HCT116 (cell line): ENCODE measurements around the gene SERTAD4.

Experiments used
- JUND ChIP-seq: IDR thresholded peaks from 2 replicates; pipeline ENCODE4 v1.6.1; 2012
- RAD21 ChIP-seq: IDR thresholded peaks from 2 replicates; pipeline ENCODE4 v1.6.1; 2012; ENCODE audit warnings: low read depth, mild to moderate bottlenecking
- SP1 ChIP-seq: IDR thresholded peaks from 2 replicates; pipeline ENCODE4 v1.6.1; 2012; ENCODE audit warnings: low read depth
- TF ChIP-seq, protein P1 (sequence below): IDR thresholded peaks from 2 replicates; pipeline ENCODE4 v1.6.1; 2011; ENCODE audit warnings: mild to moderate bottlenecking, low read length, moderate library complexity; ENCODE audit not compliant: insufficient replicate concordance; ENCODE audit errors: extremely low read depth
- TF ChIP-seq, protein P2 (sequence below), 3 experiments: fragments of 200-600 bp in 1 of 3; sonication (generic) in 1 of 3; IDR thresholded peaks in 2 of 3; conservative IDR thresholded peaks in 1 of 3; 2 replicates each; pipeline ENCODE4 v1.5.1; 2012 to 2017; ENCODE audit warnings: low read depth in 2 of 3, low read length in 2 of 3, antibody characterized with exemption in 1 of 3, borderline replicate concordance in 1 of 3, control low read depth in 1 of 3, mild to moderate bottlenecking in 1 of 3, mixed read lengths in 1 of 3, mixed run types in 1 of 3, moderate library complexity in 1 of 3; ENCODE audit not compliant: insufficient read depth in 1 of 3

DNA sequence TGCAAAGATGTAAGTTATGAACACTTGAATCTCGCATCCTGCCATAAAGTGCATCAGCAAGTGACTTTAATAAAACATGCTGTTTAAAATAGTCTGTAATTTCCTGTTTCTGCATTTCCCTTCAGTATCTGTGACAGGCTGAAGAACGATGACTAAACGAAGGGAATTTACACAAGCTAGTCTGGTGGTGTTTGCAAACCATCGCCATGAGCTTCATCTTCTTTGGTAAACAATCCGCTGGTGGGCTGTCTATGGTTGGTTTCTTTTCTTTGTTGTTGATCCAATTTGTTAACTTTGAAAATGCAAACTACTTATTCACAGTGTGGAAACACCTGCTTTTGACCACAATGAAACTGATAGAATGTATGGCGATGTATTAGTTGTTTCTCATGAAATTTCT, 13.9 kb downstream of the SERTAD4 start:
- TF ChIP-seq RAD21 (no peak), JUND (no peak), SP1 (no peak)
- TF ChIP-seq, protein P1, sequence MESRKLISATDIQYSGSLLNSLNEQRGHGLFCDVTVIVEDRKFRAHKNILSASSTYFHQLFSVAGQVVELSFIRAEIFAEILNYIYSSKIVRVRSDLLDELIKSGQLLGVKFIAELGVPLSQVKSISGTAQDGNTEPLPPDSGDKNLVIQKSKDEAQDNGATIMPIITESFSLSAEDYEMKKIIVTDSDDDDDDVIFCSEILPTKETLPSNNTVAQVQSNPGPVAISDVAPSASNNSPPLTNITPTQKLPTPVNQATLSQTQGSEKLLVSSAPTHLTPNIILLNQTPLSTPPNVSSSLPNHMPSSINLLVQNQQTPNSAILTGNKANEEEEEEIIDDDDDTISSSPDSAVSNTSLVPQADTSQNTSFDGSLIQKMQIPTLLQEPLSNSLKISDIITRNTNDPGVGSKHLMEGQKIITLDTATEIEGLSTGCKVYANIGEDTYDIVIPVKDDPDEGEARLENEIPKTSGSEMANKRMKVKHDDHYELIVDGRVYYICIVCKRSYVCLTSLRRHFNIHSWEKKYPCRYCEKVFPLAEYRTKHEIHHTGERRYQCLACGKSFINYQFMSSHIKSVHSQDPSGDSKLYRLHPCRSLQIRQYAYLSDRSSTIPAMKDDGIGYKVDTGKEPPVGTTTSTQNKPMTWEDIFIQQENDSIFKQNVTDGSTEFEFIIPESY, result no peak
- TF ChIP-seq, protein P2, sequence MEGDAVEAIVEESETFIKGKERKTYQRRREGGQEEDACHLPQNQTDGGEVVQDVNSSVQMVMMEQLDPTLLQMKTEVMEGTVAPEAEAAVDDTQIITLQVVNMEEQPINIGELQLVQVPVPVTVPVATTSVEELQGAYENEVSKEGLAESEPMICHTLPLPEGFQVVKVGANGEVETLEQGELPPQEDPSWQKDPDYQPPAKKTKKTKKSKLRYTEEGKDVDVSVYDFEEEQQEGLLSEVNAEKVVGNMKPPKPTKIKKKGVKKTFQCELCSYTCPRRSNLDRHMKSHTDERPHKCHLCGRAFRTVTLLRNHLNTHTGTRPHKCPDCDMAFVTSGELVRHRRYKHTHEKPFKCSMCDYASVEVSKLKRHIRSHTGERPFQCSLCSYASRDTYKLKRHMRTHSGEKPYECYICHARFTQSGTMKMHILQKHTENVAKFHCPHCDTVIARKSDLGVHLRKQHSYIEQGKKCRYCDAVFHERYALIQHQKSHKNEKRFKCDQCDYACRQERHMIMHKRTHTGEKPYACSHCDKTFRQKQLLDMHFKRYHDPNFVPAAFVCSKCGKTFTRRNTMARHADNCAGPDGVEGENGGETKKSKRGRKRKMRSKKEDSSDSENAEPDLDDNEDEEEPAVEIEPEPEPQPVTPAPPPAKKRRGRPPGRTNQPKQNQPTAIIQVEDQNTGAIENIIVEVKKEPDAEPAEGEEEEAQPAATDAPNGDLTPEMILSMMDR (IDR thresholded peaks at IDR 0.05 in 2 of 3, conservative IDR thresholded peaks at IDR 0.05 in 1 of 3; ENCODE audit: borderline replicate concordance in 1 of 3, insufficient read depth in 1 of 3, low read depth in 2 of 3, low read length in 2 of 3), result no peak
